CD4-positive, alpha-beta T cell treated with Interleukin-21 for 1 hour (primary cell): ENCODE results near the gene LRMDA.

Experiments
- DNase-seq: peaks from one replicate; pipeline ENCODE4 v3.0.0-alpha.2; 2020

LRMDA gene

GRCh38 chr10:75801661-75802060 lies 370.2 kb downstream of the LRMDA start:
- no peak for DNase-seq

- DNase-seq = no peak
Measured at GRCh38 chr10:75803121-75803520, 371.7 kb downstream of the LRMDA start.

GRCh38 chr10:75803816-75804552 lies 372.6 kb downstream of the LRMDA start:
- DNase-seq = no peak

- no peak for DNase-seq
Measured at GRCh38 chr10:75806186-75806585, 374.8 kb downstream of the LRMDA start.

GRCh38 chr10:75807456-75807855 lies 376.0 kb downstream of the LRMDA start:
- DNase-seq = no peak

GRCh38 chr10:75809003-75809402 lies 377.6 kb downstream of the LRMDA start:
- no peak for DNase-seq

- no peak for DNase-seq
Measured at GRCh38 chr10:75814014-75814413, 382.6 kb downstream of the LRMDA start.

- no peak for DNase-seq
Measured at GRCh38 chr10:75815066-75815465, 383.6 kb downstream of the LRMDA start.

GRCh38 chr10:75817198-75817597 lies 385.8 kb downstream of the LRMDA start:
- DNase-seq = no peak

GRCh38 chr10:75818552-75818951 lies 387.1 kb downstream of the LRMDA start:
- DNase-seq = no peak

GRCh38 chr10:75825235-75825634 lies 393.8 kb downstream of the LRMDA start:
- no peak for DNase-seq

GRCh38 chr10:75825661-75826060 lies 394.2 kb downstream of the LRMDA start:
- DNase-seq = no peak

- no peak for DNase-seq
Measured at GRCh38 chr10:75826846-75827245, 395.4 kb downstream of the LRMDA start.

GRCh38 chr10:75827587-75828021 lies 396.2 kb downstream of the LRMDA start:
- no peak for DNase-seq

- DNase-seq = no peak
Measured at GRCh38 chr10:75828413-75828812, 397.0 kb downstream of the LRMDA start.

- no peak for DNase-seq
Measured at GRCh38 chr10:75836064-75836463, 404.6 kb downstream of the LRMDA start.

GRCh38 chr10:75838486-75838885 lies 407.1 kb downstream of the LRMDA start:
- DNase-seq = no peak

GRCh38 chr10:75839020-75839419 lies 407.6 kb downstream of the LRMDA start:
- DNase-seq = no peak

- no peak for DNase-seq
Measured at GRCh38 chr10:75841266-75841665, 409.8 kb downstream of the LRMDA start.

GRCh38 chr10:75845176-75845947 lies 413.9 kb downstream of the LRMDA start:
- no peak for DNase-seq

GRCh38 chr10:75847477-75847876 lies 416.1 kb downstream of the LRMDA start:
- no peak for DNase-seq

GRCh38 chr10:75851580-75852345 lies 420.3 kb downstream of the LRMDA start:
- DNase-seq = no peak

- DNase-seq = no peak
Measured at GRCh38 chr10:75852851-75853484, 421.5 kb downstream of the LRMDA start.
